LNCaP clone FGC (cell line): ENCODE results near the gene GPR17.
A peak's percentile ranks its signal among the peaks of the same experiment; 100 is the strongest.

Experiments used
- DNase-seq: peaks from one replicate; pipeline ENCODE4 v3.0.0-alpha.2; 2011; ENCODE audit warnings: low read depth
- H3K4me3 ChIP-seq: 2 replicates; pipeline ENCODE4 v1.5.1; 2011; ENCODE audit warnings: mild to moderate bottlenecking, low read depth, low read length, control low read depth
- TF ChIP-seq, protein P1 (sequence below): IDR thresholded peaks from 2 replicates; pipeline ENCODE4 v1.5.1; 2012; ENCODE audit warnings: mild to moderate bottlenecking; ENCODE audit not compliant: control insufficient read depth, insufficient read depth; ENCODE audit errors: extremely low read depth

The GPR17 gene

DNA sequence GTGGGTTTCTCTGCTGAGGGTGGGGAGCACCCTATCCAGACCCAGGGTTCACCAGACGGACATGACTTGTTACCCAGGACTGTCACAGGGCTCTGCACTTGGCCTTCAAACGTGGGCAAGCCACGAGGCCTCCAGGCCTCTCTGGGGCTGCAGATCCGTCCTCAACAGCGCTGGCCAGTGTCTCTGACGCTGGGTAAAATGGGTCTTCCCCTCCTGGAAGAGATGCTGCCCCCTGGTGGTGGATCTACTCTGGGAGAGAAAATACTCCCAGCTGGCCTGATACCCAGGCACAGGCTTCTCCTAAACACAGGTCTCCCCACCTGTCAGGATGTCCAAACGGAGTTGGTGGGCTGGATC, 3.7 kb downstream of the GPR17 start:
- DNase-seq, result peak; percentile 46
- TF ChIP-seq, protein P1, sequence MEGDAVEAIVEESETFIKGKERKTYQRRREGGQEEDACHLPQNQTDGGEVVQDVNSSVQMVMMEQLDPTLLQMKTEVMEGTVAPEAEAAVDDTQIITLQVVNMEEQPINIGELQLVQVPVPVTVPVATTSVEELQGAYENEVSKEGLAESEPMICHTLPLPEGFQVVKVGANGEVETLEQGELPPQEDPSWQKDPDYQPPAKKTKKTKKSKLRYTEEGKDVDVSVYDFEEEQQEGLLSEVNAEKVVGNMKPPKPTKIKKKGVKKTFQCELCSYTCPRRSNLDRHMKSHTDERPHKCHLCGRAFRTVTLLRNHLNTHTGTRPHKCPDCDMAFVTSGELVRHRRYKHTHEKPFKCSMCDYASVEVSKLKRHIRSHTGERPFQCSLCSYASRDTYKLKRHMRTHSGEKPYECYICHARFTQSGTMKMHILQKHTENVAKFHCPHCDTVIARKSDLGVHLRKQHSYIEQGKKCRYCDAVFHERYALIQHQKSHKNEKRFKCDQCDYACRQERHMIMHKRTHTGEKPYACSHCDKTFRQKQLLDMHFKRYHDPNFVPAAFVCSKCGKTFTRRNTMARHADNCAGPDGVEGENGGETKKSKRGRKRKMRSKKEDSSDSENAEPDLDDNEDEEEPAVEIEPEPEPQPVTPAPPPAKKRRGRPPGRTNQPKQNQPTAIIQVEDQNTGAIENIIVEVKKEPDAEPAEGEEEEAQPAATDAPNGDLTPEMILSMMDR, result peak; percentile 76
- no peak overlapping the region for H3K4me3 ChIP-seq

DNA sequence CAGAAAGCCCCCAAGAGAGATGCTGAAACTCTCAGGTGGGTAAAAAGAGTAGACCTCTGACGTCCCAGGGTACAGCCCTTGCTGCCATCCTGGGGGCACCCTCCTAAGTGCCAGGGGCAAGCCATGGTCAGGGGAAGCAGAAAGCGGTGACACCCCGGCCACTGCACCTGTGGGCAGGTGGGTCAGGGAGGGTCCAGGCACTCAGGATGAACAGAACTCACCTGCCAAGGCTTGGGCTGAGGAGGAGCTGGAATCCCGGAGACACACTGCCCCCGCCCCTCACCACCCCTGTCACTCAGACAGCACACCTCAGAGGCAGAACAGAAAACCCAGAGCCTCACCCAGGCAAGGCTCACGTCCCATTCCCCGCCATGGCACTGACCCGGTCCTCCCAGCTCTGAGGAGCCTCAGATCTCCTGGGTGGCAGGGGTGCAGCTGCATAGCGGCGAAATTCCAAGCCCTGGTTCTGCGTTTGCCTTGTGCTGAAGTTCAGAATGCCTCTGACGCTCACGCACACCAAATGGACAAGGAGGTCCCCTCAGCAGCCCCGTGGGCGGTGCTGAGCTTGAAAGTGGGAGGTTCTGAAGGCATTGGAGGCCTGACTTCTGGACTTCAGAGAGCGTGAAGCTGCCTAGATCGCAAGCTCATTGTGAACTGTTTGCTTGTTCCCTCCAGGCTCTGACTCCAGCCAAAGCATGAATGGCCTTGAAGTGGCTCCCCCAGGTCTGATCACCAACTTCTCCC, 4.3 kb downstream of the GPR17 start:
- H3K4me3 ChIP-seq, result no peak overlapping the region
- TF ChIP-seq, protein P1, result no peak
- no peak for DNase-seq

DNA sequence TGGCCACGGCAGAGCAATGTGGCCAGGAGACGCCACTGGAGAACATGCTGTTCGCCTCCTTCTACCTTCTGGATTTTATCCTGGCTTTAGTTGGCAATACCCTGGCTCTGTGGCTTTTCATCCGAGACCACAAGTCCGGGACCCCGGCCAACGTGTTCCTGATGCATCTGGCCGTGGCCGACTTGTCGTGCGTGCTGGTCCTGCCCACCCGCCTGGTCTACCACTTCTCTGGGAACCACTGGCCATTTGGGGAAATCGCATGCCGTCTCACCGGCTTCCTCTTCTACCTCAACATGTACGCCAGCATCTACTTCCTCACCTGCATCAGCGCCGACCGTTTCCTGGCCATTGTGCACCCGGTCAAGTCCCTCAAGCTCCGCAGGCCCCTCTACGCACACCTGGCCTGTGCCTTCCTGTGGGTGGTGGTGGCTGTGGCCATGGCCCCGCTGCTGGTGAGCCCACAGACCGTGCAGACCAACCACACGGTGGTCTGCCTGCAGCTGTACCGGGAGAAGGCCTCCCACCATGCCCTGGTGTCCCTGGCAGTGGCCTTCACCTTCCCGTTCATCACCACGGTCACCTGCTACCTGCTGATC, 4.9 kb downstream of the GPR17 start:
- TF ChIP-seq, protein P1, result no peak

DNA sequence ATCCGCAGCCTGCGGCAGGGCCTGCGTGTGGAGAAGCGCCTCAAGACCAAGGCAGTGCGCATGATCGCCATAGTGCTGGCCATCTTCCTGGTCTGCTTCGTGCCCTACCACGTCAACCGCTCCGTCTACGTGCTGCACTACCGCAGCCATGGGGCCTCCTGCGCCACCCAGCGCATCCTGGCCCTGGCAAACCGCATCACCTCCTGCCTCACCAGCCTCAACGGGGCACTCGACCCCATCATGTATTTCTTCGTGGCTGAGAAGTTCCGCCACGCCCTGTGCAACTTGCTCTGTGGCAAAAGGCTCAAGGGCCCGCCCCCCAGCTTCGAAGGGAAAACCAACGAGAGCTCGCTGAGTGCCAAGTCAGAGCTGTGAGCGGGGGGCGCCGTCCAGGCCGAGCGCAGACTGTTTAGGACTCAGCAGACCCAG, 5.4 kb downstream of the GPR17 start:
- H3K4me3 ChIP-seq, result no peak overlapping the region
- DNase-seq, result no peak
- TF ChIP-seq, protein P1, result no peak

More for the DNA sequence above, 4.9 kb downstream of the GPR17 start:
- DNase-seq, result no peak
- no peak overlapping the region for H3K4me3 ChIP-seq

DNA sequence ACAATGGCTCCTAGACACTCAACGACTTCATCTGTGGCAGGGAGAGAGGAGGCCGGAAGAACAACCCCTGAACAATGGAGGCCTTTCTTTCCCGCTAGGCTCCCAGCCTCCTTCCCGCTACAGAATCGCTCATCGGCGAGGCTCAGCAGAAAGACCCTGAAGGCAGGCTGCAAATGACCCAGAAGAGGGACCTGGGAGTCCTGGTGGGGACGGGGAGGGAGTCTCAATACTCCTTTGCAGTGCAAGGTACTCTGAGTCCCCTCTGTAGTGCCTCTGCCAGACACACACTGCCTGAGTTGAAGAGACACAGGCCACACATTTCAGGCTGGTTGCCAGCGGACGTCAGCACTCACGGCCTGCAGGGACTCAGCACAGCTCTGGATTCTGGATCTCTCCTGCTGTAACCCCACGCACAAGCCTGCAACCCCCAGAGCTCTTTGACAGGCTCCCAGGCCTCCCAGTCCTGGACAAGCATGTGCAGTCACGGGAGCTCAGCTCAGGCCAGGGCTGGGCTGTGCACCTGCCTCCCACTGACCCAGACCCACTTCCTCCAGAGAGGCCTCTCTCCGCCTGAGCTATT, 6.1 kb downstream of the GPR17 start:
- TF ChIP-seq, protein P1, result no peak
- DNase-seq, result no peak

DNA sequence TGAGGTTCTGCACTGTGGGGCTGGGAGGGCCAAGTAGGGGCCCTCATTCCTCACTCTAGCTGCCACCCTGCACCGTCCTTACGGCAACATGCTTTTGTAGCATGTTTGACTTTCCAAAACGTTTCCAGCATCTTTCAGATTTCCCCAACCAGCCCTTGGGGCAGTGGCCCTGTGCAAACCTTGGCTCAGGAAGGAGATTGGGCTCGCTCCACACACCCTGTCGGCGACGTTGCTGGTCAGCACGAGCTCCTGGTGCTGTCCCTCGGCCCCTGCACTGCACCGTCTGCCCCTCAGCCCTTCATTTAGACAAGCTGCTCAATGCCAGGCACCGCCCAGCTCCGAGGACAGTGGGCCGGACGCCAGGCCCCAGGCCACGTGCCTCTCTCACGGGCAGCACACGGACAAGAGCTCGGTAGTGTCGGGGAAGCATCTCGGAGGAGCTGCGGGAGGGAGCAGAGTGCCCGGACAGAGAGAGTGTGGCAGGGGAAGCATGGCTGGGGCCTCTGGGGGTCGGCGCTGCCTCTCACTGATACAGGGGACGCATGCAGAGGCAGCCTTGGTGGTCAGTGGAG, 6.9 kb downstream of the GPR17 start:
- H3K4me3 ChIP-seq, result no peak overlapping the region

More for the DNA sequence above, 6.1 kb downstream of the GPR17 start:
- no peak overlapping the region for H3K4me3 ChIP-seq

More for the DNA sequence above, 6.9 kb downstream of the GPR17 start:
- TF ChIP-seq, protein P1, result no peak
- DNase-seq, result no peak
